ENCODE results near the gene ALAS1.

ALAS1 gene

DNA sequence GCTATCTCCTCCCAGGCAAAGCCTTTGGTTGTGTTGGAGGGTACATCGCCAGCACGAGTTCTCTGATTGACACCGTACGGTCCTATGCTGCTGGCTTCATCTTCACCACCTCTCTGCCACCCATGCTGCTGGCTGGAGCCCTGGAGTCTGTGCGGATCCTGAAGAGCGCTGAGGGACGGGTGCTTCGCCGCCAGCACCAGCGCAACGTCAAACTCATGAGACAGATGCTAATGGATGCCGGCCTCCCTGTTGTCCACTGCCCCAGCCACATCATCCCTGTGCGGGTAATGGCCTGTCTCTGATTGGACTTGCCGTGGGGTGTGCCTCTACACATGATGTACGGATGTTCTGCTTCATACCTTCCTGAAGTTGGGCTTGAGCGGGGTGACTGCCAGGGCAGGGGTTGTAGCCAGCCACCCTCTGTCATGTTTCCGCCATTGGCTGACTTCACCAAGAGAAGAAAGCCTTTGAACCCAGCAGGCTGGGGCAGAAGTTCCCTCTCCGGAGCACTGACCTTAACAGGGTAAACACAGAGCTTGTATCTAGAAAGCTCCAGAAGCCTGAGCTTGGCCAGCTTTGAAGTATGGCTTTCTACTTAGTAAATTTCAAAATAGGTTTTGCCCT is 13.4 kb downstream of the ALAS1 start:
- DNase-seq (ENCODE audit: low read depth in 1 of 2, low spot score in 1 of 2), result no peak
- no peaks in the 10 kb centered on the region for H3K27me3 ChIP-seq (ENCODE audit: insufficient read depth, poor library complexity, severe bottlenecking)
- H3K27ac ChIP-seq (replicated peaks), result peak overlapping the region; percentile 66
- no peak for TF ChIP-seq POLR2AphosphoS5 (IDR thresholded peaks at IDR 0.05; ENCODE audit: low read depth)
- no peak overlapping the region for H3K4me3 ChIP-seq (replicated peaks; ENCODE audit: insufficient read depth, low read length)

DNA sequence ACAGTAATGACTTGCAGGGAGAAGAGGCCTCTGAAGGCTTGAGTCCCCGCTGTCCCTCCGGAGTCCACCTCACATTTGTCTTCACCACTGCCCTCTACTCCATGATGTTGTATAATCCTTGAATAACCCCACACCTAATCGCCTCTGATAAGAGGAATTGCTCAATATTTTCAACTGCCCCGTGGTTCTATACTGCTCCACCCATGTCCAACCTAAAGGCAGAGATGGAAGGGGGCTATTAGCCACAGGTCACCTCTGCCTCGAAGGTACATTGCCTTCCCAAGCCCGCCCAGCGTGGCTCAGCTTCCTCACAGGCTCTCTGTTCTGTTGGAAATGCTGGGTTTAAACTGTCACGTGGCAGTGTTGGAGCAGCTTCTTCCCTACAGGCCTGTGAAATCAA is 15.0 kb downstream of the ALAS1 start:
- Histone ChIP-seq H3K27me3 (ENCODE audit: insufficient read depth, poor library complexity, severe bottlenecking) (no peaks in the 10 kb centered on the region), H3K4me3 (replicated peaks; ENCODE audit: insufficient read depth, low read length) (no peak overlapping the region), H3K27ac (replicated peaks) (peak overlapping the region; percentile 28; the same call in 1 of the 2 replicates)
- TF ChIP-seq SPI1 (IDR thresholded peaks at IDR 0.05; ENCODE audit: borderline replicate concordance, low read depth) (no peak), POLR2AphosphoS5 (IDR thresholded peaks at IDR 0.05; ENCODE audit: low read depth) (0 out of 2 replicates have a peak, but pooled peaks have one; percentile 12), GABPA (IDR thresholded peaks at IDR 0.05; ENCODE audit: low read depth) (no peak)
- DNase-seq (ENCODE audit: low read depth in 1 of 2, low spot score in 1 of 2), result no peak

DNA sequence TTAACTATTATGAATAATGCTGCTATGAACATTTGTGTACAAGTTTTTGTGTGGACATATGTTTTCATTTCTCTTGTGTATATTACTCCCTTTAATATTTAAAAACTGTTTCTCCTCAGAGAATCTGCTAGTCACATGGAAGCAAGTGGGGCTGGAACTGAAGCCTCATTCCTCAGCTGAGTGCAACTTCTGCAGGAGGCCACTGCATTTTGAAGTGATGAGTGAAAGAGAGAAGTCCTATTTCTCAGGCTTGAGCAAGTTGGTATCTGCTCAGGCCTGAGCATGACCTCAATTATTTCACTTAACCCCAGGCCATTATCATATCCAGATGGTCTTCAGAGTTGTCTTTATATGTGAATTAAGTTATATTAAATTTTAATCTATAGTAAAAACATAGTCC is 15.9 kb downstream of the ALAS1 start:
- Histone ChIP-seq H3K4me3 (replicated peaks; ENCODE audit: insufficient read depth, low read length) (no peak overlapping the region), H3K27me3 (ENCODE audit: insufficient read depth, poor library complexity, severe bottlenecking) (no peaks in the 10 kb centered on the region), H3K27ac (replicated peaks) (no peak overlapping the region)
- TF ChIP-seq GABPA (IDR thresholded peaks at IDR 0.05; ENCODE audit: low read depth) (no peak), SPI1 (IDR thresholded peaks at IDR 0.05; ENCODE audit: borderline replicate concordance, low read depth) (no peak), POLR2AphosphoS5 (IDR thresholded peaks at IDR 0.05; ENCODE audit: low read depth) (no peak)
- TF ChIP-seq, protein P1, sequence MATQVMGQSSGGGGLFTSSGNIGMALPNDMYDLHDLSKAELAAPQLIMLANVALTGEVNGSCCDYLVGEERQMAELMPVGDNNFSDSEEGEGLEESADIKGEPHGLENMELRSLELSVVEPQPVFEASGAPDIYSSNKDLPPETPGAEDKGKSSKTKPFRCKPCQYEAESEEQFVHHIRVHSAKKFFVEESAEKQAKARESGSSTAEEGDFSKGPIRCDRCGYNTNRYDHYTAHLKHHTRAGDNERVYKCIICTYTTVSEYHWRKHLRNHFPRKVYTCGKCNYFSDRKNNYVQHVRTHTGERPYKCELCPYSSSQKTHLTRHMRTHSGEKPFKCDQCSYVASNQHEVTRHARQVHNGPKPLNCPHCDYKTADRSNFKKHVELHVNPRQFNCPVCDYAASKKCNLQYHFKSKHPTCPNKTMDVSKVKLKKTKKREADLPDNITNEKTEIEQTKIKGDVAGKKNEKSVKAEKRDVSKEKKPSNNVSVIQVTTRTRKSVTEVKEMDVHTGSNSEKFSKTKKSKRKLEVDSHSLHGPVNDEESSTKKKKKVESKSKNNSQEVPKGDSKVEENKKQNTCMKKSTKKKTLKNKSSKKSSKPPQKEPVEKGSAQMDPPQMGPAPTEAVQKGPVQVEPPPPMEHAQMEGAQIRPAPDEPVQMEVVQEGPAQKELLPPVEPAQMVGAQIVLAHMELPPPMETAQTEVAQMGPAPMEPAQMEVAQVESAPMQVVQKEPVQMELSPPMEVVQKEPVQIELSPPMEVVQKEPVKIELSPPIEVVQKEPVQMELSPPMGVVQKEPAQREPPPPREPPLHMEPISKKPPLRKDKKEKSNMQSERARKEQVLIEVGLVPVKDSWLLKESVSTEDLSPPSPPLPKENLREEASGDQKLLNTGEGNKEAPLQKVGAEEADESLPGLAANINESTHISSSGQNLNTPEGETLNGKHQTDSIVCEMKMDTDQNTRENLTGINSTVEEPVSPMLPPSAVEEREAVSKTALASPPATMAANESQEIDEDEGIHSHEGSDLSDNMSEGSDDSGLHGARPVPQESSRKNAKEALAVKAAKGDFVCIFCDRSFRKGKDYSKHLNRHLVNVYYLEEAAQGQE (IDR thresholded peaks at IDR 0.05; ENCODE audit: insufficient replicate concordance, low read depth), result no peak
- TF ChIP-seq, protein P2, sequence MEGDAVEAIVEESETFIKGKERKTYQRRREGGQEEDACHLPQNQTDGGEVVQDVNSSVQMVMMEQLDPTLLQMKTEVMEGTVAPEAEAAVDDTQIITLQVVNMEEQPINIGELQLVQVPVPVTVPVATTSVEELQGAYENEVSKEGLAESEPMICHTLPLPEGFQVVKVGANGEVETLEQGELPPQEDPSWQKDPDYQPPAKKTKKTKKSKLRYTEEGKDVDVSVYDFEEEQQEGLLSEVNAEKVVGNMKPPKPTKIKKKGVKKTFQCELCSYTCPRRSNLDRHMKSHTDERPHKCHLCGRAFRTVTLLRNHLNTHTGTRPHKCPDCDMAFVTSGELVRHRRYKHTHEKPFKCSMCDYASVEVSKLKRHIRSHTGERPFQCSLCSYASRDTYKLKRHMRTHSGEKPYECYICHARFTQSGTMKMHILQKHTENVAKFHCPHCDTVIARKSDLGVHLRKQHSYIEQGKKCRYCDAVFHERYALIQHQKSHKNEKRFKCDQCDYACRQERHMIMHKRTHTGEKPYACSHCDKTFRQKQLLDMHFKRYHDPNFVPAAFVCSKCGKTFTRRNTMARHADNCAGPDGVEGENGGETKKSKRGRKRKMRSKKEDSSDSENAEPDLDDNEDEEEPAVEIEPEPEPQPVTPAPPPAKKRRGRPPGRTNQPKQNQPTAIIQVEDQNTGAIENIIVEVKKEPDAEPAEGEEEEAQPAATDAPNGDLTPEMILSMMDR (IDR thresholded peaks at IDR 0.05; ENCODE audit: insufficient read depth, low read length), result no peak
- no peak for DNase-seq (ENCODE audit: low read depth in 1 of 2, low spot score in 1 of 2)

DNA sequence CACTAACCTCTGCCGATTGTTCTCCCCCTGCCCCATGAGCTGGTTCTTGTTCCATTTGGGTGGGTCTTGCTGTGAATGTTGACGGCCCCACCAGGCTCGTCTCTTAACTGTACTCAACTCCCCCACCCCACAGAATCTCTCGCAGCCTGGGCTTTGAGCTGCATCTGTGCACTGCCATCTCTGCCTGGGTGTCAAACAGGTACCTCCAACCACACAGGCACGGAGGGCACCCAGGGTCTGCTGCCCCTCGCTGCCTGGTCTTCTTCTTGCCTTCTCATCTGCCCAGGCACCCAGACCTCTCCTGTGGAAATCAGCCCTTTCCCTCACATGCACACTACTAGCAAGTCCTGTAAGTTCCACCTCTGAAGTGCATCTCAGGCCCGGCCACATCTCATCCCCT is 17.4 kb downstream of the ALAS1 start:
- Histone ChIP-seq H3K27ac (replicated peaks) (no peak overlapping the region), H3K27me3 (ENCODE audit: insufficient read depth, poor library complexity, severe bottlenecking) (no peaks in the 10 kb centered on the region), H3K4me3 (replicated peaks; ENCODE audit: insufficient read depth, low read length) (no peak overlapping the region)
- no peak for DNase-seq (ENCODE audit: low read depth in 1 of 2, low spot score in 1 of 2)
- no peak for TF ChIP-seq GABPA (IDR thresholded peaks at IDR 0.05; ENCODE audit: low read depth)
- no peak for TF ChIP-seq SPI1 (IDR thresholded peaks at IDR 0.05; ENCODE audit: borderline replicate concordance, low read depth)
- TF ChIP-seq, protein P1 (IDR thresholded peaks at IDR 0.05; ENCODE audit: insufficient replicate concordance, low read depth), result no peak
- TF ChIP-seq, protein P2 (IDR thresholded peaks at IDR 0.05; ENCODE audit: insufficient read depth, low read length), result no peak
- peak; percentile 55; the same call in 1 of the 2 replicates for TF ChIP-seq POLR2AphosphoS5 (IDR thresholded peaks at IDR 0.05; ENCODE audit: low read depth)
